HL-60/S4 treated with phorbol 12-myristate 13-acetate at 8.2 ng/mL for 4 days and 3 days (cell line): ENCODE measurements around the gene ADGRG7.

Experiments
- in situ Hi-C: fragments of 300-500 bp; cut with MboI; formaldehyde crosslinking; loops from 2 replicates; pipeline ENCODE4 v1.15.0; 2022; ENCODE audit warnings: low sequenced_read_pairs

ADGRG7 gene

DNA sequence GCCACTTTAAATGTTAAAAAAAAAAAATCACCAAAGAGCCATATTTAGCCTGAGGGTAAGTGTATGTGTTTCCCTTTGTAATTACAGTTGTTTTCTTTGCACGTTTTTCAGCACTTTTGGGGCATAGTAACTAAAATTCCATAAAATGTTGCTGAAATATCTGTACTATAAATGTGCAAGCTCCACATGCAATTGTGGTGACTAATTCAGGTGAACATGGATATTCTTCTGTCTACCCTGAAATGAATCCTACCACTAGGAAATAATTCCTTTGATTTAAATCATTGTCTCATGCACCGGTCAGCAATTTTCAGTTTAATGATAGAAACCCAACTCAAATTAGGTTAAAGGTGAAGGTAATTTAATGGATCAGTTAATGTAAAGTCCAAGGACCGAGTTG lies 86.8 kb downstream of the ADGRG7 start:
- in situ Hi-C loops: no loop called here

GRCh38 chr3:100697172-100697571 lies 87.8 kb downstream of the ADGRG7 start:
- in situ Hi-C loops: no loop called here

GRCh38 chr3:100697723-100698285 lies 88.4 kb downstream of the ADGRG7 start:
- in situ Hi-C loops: no loop called here

DNA sequence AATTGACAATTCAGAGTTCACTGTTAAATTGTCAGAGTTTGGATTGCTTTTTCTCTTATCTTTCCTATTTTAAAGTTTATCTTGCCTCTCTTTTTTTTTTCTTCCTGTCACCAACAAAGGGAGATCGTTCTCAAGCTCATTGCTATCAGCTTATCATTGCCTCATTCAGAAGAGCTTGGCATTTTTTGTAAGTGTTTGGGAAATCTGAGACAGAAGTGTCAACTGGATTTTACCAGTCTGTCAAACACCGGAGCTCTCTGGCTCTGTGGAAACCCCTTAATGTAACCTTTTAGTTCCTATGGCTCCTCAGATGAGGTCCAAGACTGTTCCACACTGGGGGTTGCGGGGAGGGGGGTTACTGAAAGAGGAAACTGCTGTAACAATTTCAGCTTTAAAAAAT lies 89.3 kb downstream of the ADGRG7 start:
- in situ Hi-C loops: no loop called here

GRCh38 chr3:100700708-100701107 lies 91.3 kb downstream of the ADGRG7 start:
- in situ Hi-C loops: no loop called here

- in situ Hi-C loops: no loop called here
These were observed 92.9 kb downstream of the ADGRG7 start for GRCh38 chr3:100702082-100702979.

DNA sequence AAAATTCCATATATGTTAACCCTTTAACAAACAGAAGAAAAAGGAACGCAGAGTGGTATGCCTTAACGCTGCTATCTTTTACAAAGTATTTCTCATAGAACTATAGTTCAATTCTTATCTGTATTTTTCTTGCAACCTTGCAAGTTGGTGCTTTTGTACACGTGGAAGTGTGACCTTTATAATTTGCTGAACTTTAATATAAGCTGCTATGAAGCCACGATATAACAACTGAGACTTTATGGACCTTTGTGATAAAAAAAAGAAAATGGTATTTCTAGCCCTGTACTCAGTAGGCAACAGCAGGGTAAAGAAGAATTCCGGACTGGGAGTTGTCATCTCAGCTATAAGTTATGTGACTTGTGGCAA lies 93.6 kb downstream of the ADGRG7 start:
- in situ Hi-C loops: no loop called here

DNA sequence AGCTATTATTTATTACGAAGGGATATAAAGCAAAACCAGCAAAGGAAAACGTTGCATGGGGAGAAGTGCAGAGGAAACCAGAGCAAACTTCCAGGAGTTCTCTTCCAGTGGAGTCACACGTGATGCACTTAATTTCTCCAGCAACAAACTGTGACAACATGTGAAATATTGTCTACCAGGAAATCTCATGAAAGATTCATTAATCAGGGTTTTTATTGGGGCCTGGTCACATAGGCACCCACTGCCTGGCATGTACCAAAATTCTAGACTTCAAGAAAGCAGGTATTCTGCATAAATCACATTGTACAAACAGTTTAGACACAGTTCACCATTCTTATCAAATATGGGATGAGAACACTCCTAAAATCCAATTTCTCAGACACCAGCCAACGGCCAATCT lies 94.5 kb downstream of the ADGRG7 start:
- in situ Hi-C loops: no loop called here

GRCh38 chr3:100706365-100706764 lies 97.0 kb downstream of the ADGRG7 start:
- in situ Hi-C loops: no loop called here

GRCh38 chr3:100708644-100708988 lies 99.2 kb downstream of the ADGRG7 start:
- in situ Hi-C loops: no loop called here

DNA sequence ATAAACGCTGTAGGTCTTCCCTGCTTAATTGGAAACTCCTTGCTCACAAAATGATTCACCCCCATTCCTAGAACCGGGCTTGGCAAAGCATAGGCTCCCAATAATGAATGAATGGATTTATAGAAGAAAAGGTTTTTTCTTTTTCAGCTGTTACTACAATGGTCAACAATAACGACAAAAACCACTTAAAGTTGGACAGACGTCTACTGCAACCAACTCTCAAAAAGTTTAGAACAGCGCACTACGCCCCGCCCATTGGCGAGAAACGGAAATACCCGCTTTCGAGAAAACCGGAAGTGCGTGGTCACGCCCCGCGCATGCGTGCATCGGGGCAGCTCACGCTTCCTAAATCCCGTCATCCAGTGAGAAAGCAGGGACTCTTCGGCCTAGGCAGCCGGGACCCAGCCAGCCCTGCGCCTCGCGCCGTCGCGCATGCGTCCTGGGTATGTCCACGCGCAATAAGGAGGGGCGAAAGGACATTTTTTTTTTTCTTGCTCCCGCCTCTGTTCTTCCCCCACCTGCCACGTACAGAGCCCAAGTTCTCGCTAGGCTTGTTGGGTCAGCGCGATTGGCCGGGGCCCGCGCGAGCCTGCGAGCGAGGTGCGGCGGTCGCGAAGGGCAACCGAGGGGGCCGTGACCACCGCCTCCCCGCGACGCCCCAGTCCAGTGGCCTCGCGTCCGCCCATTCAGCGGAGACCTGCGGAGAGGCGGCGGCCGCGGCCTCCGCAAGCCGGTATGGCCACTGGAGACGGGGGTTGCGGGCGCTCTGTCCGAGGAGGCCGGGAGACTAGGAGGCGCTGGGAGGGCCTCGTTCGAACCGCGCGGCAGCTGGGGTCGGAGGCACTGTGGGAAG lies 99.8 kb downstream of the ADGRG7 start, which contains the start of gene TFG:
TSS of gene TFG (plus strand) at position 506 of the 853 bp plus-strand sequence. CDS start 4,192 bp downstream, outside the sequence.
- in situ Hi-C loops: no loop called here

DNA sequence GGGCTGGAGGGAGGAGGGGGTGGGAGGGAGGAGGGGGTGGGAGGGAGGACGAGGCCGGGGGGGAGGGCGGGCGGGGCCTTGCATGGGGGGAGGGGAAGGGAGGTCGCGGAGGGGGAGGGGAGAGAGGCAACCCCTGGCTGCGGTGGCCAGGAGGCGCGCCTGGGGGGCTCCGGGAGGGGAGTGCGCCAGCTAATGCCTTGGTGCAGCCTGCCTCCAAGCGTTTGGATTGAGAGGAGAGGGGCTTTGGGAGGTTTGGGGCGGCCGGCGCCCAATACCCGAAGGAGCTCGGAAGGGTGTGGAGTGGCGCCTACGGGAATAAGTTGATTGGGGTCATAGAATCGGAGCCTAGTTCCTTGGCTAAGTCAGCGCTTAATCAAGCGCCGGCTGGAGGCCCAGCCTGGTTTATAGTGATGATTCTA lies 100.5 kb downstream of the ADGRG7 start:
- in situ Hi-C loops: no loop called here

DNA sequence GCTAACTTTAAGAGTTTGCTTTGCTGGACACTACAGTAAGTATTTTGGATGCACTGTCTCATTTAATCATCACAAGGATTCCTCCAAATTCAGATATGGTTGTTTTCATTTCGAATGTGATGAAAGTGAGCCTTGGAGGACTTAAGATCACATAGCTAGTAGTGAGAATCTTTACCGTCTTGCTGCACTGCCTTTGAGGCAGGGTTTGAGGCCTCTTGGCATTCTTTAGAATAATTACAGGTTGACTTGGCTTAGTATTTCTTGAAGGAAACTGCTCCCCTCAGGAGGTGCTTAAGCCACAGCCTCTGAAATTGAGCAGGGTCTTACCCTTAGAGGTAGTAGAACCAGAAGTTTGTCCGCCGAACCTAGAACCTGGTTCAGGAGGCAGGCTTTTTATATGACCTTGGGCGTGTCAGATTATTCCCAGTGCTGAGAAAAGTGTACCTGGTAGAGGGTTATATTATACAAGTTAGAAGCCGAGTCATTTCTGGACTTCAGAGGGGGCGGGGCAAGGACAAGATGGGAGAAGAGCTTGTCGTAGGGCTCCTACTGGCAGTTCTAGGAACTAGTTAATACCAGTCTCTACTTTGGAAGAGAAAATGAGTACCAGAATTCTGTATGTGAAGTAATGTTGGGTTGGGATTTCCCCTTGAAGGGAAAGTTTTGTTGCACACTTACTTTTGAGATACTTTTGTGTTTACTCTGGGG lies 101.0 kb downstream of the ADGRG7 start:
- in situ Hi-C loops: no loop called here

DNA sequence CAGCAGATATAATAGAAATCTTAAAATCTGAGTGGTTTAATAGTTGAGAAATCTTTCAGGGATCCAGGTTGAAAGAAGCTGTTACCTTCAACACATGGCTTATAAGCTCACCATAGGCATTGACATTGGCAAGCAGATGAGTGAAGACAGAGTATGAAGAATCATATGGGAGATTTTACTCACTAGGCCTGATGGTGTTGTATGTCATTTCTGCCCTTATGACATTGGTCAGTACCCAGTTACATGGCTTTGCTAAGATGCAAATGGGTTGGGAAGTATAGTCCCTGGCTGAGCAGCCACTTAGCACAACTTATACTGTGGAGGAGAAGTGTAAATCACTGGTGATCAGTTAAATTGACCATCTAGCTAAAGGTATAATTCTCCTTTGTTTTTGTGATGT lies 105.8 kb downstream of the ADGRG7 start:
- in situ Hi-C loops: no loop called here

DNA sequence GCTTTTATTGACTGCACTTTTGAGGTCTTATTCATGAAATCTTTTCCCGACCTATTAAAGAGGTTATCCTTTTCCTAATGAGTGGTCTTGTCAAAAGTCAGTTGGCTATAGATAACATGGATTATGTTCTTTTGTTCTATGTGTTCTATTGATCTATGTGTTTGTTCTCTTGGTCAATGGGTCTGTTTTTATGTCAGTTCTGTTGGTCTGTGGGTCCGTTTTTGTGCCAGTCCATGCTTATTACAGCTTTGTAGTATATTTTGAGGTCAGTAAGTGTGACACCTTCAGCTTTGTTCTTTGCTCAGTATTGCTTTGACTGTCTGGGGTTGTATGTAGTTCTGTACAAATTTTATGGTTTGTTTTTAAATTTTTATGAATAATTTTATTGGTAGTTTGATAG lies 107.7 kb downstream of the ADGRG7 start:
- in situ Hi-C loops: no loop called here

DNA sequence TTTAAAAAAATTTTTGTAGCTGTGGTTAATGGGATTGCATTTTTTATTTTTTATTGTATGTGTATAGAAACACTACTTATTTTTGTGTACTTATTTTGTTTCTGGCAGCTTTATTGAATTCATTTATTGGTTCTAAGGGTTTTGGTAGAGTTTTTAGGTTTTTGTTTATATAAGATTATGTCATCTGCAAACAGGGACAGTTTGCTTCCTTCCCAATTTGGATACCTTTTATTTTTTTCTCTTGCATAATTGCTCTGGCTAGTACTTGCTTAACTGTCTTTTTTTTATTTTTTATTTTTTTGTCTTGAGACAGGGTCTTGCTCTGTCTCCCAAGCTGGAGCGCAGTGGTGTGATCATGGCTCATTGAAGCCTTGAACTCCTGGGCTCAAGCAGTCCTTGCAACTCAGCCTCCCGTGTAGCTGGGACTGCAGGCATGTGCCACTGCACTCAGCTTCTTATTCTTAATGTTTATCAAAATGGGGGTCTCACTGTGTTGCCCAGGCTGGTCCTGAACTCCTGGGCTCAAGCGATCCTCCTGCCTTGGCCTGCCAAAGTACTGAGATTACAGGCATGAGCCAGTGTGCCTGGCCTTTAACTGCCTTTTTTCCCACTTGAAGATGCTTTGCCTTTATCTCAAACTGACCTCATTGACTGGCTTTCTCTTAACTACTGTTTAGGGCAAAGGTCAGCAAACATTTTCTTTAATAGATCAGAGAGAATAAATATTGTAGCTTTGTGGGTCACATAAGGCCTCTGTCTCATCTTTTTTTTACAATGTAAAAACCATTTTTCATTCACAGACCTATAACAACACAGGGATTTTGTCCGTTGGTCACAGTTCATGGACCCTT lies 108.5 kb downstream of the ADGRG7 start:
- in situ Hi-C loops: no loop called here

DNA sequence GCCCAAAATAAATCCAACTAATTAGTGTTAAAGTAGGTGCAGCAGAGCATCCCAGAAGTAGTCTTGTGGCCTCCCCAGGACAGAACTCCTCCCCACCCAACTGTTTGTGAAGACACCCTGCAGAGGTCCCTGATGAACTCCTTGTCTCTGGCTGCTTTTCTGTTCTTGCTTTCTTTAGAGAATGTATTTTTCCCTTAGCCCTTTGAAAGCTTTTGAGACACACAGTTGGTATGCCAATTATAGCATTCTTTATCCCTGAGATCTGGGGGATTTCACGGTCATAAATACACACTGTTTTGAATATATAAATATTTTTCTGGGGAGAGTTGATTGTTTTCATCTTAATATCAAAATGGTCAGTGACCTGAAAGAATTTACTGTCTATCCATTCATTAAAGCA lies 109.7 kb downstream of the ADGRG7 start:
- in situ Hi-C loops: no loop called here

DNA sequence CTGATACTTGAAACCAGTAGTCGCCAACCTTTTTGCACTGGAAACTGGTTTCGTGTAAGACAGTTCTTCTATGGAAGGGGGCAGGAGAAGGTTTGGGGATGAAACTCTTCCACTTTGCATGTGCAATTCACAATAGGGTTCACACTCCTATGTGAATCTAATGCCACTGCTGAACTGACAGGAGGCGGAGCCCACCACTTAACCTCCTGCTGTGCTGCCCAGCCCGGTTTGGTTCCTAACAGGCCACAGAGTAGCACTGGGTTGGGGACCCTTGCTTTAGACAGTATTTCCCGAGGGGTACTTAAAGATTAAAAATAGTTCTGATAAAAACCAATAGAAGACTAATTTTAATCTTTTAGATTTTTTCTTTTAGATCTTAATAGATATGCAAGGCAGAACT lies 111.0 kb downstream of the ADGRG7 start:
- in situ Hi-C loops: no loop called here

GRCh38 chr3:100725935-100726513 lies 116.6 kb downstream of the ADGRG7 start:
- in situ Hi-C loops: no loop called here

DNA sequence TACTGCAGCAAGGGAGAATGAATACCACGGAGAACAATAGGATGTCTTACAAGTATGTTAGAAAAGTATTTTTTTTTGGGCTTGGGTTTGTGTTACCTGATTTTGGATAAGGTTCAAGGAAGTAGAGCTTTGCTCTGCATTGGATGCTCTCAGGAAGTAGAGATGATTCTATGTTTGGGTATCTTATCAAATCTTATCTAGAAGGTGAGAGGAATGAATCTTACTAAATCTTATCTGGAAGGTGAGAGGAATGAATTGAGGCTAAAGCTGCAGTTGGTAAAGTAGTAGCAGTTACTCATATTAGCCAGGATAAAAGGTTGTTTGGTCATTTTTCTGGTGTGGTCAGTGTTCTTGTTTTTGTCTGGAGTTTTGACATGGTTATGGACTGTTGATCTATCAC lies 117.3 kb downstream of the ADGRG7 start:
- in situ Hi-C loops: no loop called here
